ENCODE measurements around the gene WDR93.
A peak's percentile ranks its signal among the peaks of the same experiment; 100 is the strongest.

WDR93 gene

GRCh38 chr15:89749951-89750559 lies 59.4 kb downstream of the WDR93 start:
- TF ChIP-seq CTCF (IDR thresholded peaks at IDR 0.05) (no peak), ZFX (IDR thresholded peaks at IDR 0.05; ENCODE audit: borderline replicate concordance) (no peak)
- peak overlapping the region; percentile 90 for H3K27ac ChIP-seq

- TF ChIP-seq ZFX (IDR thresholded peaks at IDR 0.05; ENCODE audit: borderline replicate concordance) (no peak), CTCF (IDR thresholded peaks at IDR 0.05) (peak; percentile 84)
- peak within 1 kb of the TSS; percentile 90 for H3K27ac ChIP-seq
Measured at GRCh38 chr15:89750560-89751542, 60.2 kb downstream of the WDR93 start, which contains the start of gene MESP1. TSS of gene MESP1 (minus strand) at chr15:89751249. CDS start at chr15:89751231, 18 bp downstream.

- peak overlapping the region; percentile 90 for H3K27ac ChIP-seq
- TF ChIP-seq ZFX (IDR thresholded peaks at IDR 0.05; ENCODE audit: borderline replicate concordance) (no peak), CTCF (IDR thresholded peaks at IDR 0.05) (no peak)
Measured at GRCh38 chr15:89751748-89752147, 61.1 kb downstream of the WDR93 start.

GRCh38 chr15:89753855-89754254 lies 63.2 kb downstream of the WDR93 start:
- H3K27ac ChIP-seq = peak overlapping the region; percentile 90
- TF ChIP-seq CTCF (IDR thresholded peaks at IDR 0.05) = no peak
- no peak for TF ChIP-seq ZFX (IDR thresholded peaks at IDR 0.05; ENCODE audit: borderline replicate concordance)

GRCh38 chr15:89754361-89755154 lies 63.9 kb downstream of the WDR93 start:
- TF ChIP-seq ZFX (IDR thresholded peaks at IDR 0.05; ENCODE audit: borderline replicate concordance) (no peak), CTCF (IDR thresholded peaks at IDR 0.05) (no peak)
- peak overlapping the region; percentile 90 for H3K27ac ChIP-seq

- H3K27ac ChIP-seq = peak overlapping the region; percentile 90
- no peak for TF ChIP-seq ZFX (IDR thresholded peaks at IDR 0.05; ENCODE audit: borderline replicate concordance)
- no peak for TF ChIP-seq CTCF (IDR thresholded peaks at IDR 0.05)
Measured at GRCh38 chr15:89755701-89756100, 65.1 kb downstream of the WDR93 start.
